Uterus (tissue), 4 donors: ENCODE measurements around the gene GSTA5. TPM values are rescaled to one million over a fixed set of nuclear protein-coding genes. Genes with fewer than 3 reads are reported as not detected.
"Not testable (repeated sequence)": the region's sequence is repeated elsewhere in the genome, so short reads cannot be mapped to it uniquely, and the experiment has no call there.

Experiments used
- DNase-seq, 2 donors: peaks; one replicate each; pipeline ENCODE4 v3.0.0-alpha.2; 2019 to 2020
- H3K27ac ChIP-seq, 2 donors: fragments of 200-600 bp; sonication (generic); 1 replicate in 1 of 2; 2 replicates in 1 of 2; pipeline ENCODE4 v1.5.1; 2016 to 2018
- H3K27me3 ChIP-seq, 2 donors: fragments of 200-600 bp; sonication (generic); one replicate each; pipeline ENCODE4 v1.5.1; 2018 to 2019; ENCODE audit warnings: control low read depth in 1 of 2
- H3K36me3 ChIP-seq, 2 donors: fragments of 200-600 bp; sonication (generic); one replicate each; pipeline ENCODE4 v1.5.1; 2019; ENCODE audit warnings: control low read depth in 1 of 2
- H3K4me1 ChIP-seq, 2 donors: fragments of 200-600 bp; sonication (generic); one replicate each; pipeline ENCODE4 v1.5.1; 2018 to 2019; ENCODE audit warnings: control low read depth in 1 of 2
- H3K4me3 ChIP-seq, 2 donors: fragments of 200-600 bp; sonication (generic); 1 replicate in 1 of 2; 2 replicates in 1 of 2; pipeline ENCODE4 v1.5.1; 2018 to 2019; ENCODE audit warnings: mild to moderate bottlenecking in 1 of 2
- H3K9me3 ChIP-seq, 2 donors: fragments of 200-600 bp; sonication (generic); one replicate each; pipeline ENCODE4 v1.5.1; 2019; ENCODE audit warnings: control low read depth in 1 of 2
- CTCF ChIP-seq, 4 experiments: fragments of 200-600 bp in 2 of 4; fragments of 450-650 bp in 2 of 4; sonication (generic) in 2 of 4; IDR thresholded peaks; one replicate each; pipeline ENCODE4 v1.5.1; 2016 to 2019; ENCODE audit warnings: antibody characterized with exemption in 4 of 4, mild to moderate bottlenecking in 2 of 4, moderate library complexity in 1 of 4
- POLR2A ChIP-seq, 2 donors: fragments of 450-650 bp; IDR thresholded peaks; one replicate each; pipeline ENCODE4 v1.6.1; 2016; ENCODE audit warnings: antibody characterized with exemption in 2 of 2, mild to moderate bottlenecking in 1 of 2, moderate library complexity in 1 of 2
- intact Hi-C: fragments of 100-400 bp; cut with DNase I; formaldehyde crosslinking; loops from one replicate; pipeline ENCODE4 v1.15.1; 2023; ENCODE audit warnings: low total_unique reads
- total RNA-seq, 4 donors: library from RNA; depleted of rRNA in 3 of 4; stranded (reverse); fragments of >200 nt in 3 of 4; gene quantifications; one replicate each; pipeline versions ENCODE4 v1.1.0 to v1.2.4, GENCODE V29; 2014 to 2023
- donor health status: DM: yes; HTN: yes; CAD: no.

The GSTA5 gene
- total RNA-seq, 4 donors from 2014 or later, result not detected

DNA sequence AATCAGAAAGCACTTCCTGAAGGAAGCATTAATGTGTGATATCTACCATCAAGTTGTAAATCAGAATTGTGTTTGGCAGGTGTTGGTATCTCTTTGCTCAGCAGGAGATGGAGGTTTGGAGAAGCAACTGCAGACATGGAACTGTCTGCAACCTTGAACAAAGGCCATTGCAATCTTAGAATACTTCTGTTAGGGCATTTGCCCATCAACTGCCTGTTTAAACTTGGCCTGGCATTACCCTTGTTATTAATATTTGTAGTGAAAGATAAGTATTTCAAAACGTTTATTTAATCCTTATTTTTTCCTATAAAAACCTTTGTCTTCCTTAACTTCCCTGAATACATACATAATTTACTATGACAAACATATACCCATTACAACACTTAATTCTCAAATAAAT is 14.1 kb downstream of the GSTA5 start:
- no peak for TF ChIP-seq POLR2A (IDR thresholded peaks at IDR 0.05)
- no peak for TF ChIP-seq CTCF (IDR thresholded peaks at IDR 0.05)
- H3K27me3 ChIP-seq, result no peaks in the 10 kb centered on the region
- no peaks in the 10 kb centered on the region for H3K36me3 ChIP-seq
- DNase-seq, result no peak
- H3K4me1 ChIP-seq, result no peaks in the 10 kb centered on the region
- no peaks in the 10 kb centered on the region for H3K9me3 ChIP-seq
- intact Hi-C loops, result no loop called here
- H3K27ac ChIP-seq, result no peak overlapping the region
- no peak overlapping the region for H3K4me3 ChIP-seq

- H3K27ac ChIP-seq, H3K27me3 ChIP-seq, intact Hi-C loops: not testable (repeated sequence)
Observed at GRCh38 chr6:52825900-52826459, 14.6 kb downstream of the GSTA5 start.

GRCh38 chr6:52825270-52825793 is 15.3 kb downstream of the GSTA5 start:
- DNase-seq, H3K4me3 ChIP-seq, H3K27me3 ChIP-seq, H3K4me1 ChIP-seq, H3K9me3 ChIP-seq, H3K36me3 ChIP-seq, intact Hi-C loops, H3K27ac ChIP-seq: not testable (repeated sequence)

More at GRCh38 chr6:52825900-52826459, 14.6 kb downstream of the GSTA5 start:
- not testable (repeated sequence) for H3K9me3 ChIP-seq, DNase-seq, H3K36me3 ChIP-seq, H3K4me3 ChIP-seq, H3K4me1 ChIP-seq

DNA sequence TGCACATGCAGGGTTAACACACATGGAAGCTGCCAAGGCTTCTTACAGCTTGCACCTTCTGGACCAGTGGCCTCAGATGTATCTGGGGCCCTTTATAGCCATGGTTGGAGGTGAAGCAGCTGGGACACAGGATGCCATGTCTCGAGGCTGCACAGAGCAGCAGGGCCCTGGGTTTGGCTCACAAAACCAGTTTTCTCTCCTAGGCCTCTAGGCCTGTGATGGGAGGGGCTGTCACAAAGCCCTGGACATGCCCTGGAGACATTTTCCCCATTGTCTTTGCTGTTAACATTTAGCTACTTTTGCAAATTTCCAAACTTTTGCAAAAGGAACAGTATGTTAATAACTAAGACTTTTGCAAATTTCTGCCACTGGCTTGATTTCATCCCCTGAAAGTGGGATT is 18.8 kb downstream of the GSTA5 start:
- intact Hi-C loops, result no loop called here
- Histone ChIP-seq H3K36me3 (no peaks in the 10 kb centered on the region), H3K27me3 (no peaks in the 10 kb centered on the region), H3K4me3 (no peak overlapping the region), H3K4me1 (no peaks in the 10 kb centered on the region), H3K27ac (no peak overlapping the region), H3K9me3 (no peaks in the 10 kb centered on the region)
- TF ChIP-seq CTCF (IDR thresholded peaks at IDR 0.05) (no peak), POLR2A (IDR thresholded peaks at IDR 0.05) (no peak)
- DNase-seq, result no peak

DNA sequence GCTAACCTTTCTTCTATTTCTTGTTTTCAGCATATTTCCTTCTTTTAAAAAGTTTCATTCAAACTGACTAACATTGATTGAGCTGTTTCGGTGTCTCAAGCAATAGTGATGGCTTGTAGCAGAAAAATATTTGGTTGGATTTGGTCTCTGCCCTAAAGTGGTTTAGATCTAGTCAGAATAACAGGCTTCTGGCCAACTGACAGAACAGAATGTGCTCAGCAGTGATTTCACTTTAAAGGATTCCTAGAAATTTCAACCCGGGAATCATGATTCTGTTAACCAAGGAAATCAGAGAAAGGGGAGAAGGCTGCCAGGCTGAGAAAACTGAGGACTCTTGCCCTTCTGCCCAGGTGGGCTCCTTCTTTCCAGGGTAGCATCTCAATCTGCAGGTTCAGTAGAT is 20.4 kb downstream of the GSTA5 start:
- H3K36me3 ChIP-seq, result no peaks in the 10 kb centered on the region
- intact Hi-C loops, result no loop called here
- H3K4me3 ChIP-seq, result no peak overlapping the region
- no peak for DNase-seq
- H3K4me1 ChIP-seq, result no peaks in the 10 kb centered on the region
- TF ChIP-seq POLR2A (IDR thresholded peaks at IDR 0.05) (no peak), CTCF (IDR thresholded peaks at IDR 0.05) (no peak)
- H3K27me3 ChIP-seq, result no peaks in the 10 kb centered on the region
- no peak overlapping the region for H3K27ac ChIP-seq
- no peaks in the 10 kb centered on the region for H3K9me3 ChIP-seq

GRCh38 chr6:52815167-52816092 is 25.2 kb downstream of the GSTA5 start:
- intact Hi-C loops, result no loop called here

GRCh38 chr6:52814545-52814944 is 26.1 kb downstream of the GSTA5 start:
- H3K4me3 ChIP-seq, H3K36me3 ChIP-seq, DNase-seq, H3K9me3 ChIP-seq, H3K4me1 ChIP-seq, H3K27ac ChIP-seq, H3K27me3 ChIP-seq, intact Hi-C loops: not testable (repeated sequence)

More at GRCh38 chr6:52815167-52816092, 25.2 kb downstream of the GSTA5 start:
- no peak for DNase-seq
- no peaks in the 10 kb centered on the region for H3K9me3 ChIP-seq
- TF ChIP-seq POLR2A (IDR thresholded peaks at IDR 0.05) (no peak), CTCF (IDR thresholded peaks at IDR 0.05) (peak in 2 of 4 experiments; percentile 10 to 21)
- no peaks in the 10 kb centered on the region for H3K27me3 ChIP-seq
- no peak overlapping the region for H3K4me3 ChIP-seq
- H3K27ac ChIP-seq, result no peak overlapping the region
- H3K4me1 ChIP-seq, result no peaks in the 10 kb centered on the region
- no peaks in the 10 kb centered on the region for H3K36me3 ChIP-seq

DNA sequence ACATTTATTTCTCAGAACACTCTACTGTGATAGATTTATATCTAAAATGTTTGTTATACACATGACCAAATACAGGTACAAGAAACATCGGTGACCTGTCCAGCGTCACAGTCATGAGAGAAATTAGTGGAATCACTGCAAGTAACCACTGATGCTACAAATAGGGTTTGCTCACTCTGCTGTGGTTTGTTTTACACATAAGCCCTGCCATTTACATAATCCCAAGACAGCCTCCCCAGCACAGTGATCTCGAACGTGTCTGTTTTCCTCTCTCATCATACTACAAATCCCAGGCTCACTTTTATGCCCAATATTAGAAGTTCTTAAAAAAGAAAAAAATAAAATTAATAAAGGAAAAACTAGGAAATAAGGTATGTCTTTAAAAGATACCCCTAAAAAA is 30.8 kb downstream of the GSTA5 start:
- H3K9me3 ChIP-seq, DNase-seq, H3K27me3 ChIP-seq, H3K27ac ChIP-seq, intact Hi-C loops, H3K4me3 ChIP-seq, H3K4me1 ChIP-seq, H3K36me3 ChIP-seq: not testable (repeated sequence)
